Esophagus (tissue), 2 donors: Measurements from ENCODE around the gene CLHC1. TPM values are rescaled to one million over a fixed set of nuclear protein-coding genes. Genes with fewer than 3 reads are reported as not detected.
"Not testable (repeated sequence)": the region's sequence is repeated elsewhere in the genome, so short reads cannot be mapped to it uniquely, and the experiment has no call there.

Experiments
- H3K27ac ChIP-seq, 2 donors: one replicate each; pipeline ENCODE4 v1.5.1; 2013; ENCODE audit warnings: low read depth in 2 of 2, mild to moderate bottlenecking in 2 of 2, inconsistent platforms in 1 of 2, low read length in 1 of 2, moderate library complexity in 1 of 2
- H3K27me3 ChIP-seq, 2 donors: one replicate each; pipeline ENCODE4 v1.6.1; 2013; ENCODE audit warnings: low read length in 2 of 2, control low read depth in 1 of 2, mild to moderate bottlenecking in 1 of 2; ENCODE audit not compliant: insufficient read depth in 2 of 2, control insufficient read depth in 1 of 2
- H3K36me3 ChIP-seq, 2 donors: one replicate each; pipeline ENCODE4 v1.6.1; 2013; ENCODE audit warnings: low read length in 1 of 2; ENCODE audit not compliant: control insufficient read depth in 2 of 2, insufficient read depth in 2 of 2
- H3K4me1 ChIP-seq, 2 donors: one replicate each; pipeline ENCODE4 v1.6.1; 2013; ENCODE audit warnings: low read length in 1 of 2; ENCODE audit not compliant: control insufficient read depth in 2 of 2, insufficient read depth in 2 of 2
- H3K4me3 ChIP-seq, 2 donors: one replicate each; pipeline ENCODE4 v1.5.1; 2013; ENCODE audit warnings: low read length in 2 of 2, mild to moderate bottlenecking in 2 of 2, low read depth in 1 of 2, moderate library complexity in 1 of 2
- H3K9me3 ChIP-seq, 2 donors: one replicate each; pipeline ENCODE4 v1.6.1; 2013; ENCODE audit warnings: mild to moderate bottlenecking in 2 of 2, low read depth in 1 of 2, low read length in 1 of 2, moderate library complexity in 1 of 2; ENCODE audit not compliant: control insufficient read depth in 2 of 2, insufficient read depth in 1 of 2
- WGBS, 2 donors: extraction: QIAGEN DNeasy Blood & Tissue Kit; methylation state at CpG; one replicate each; pipeline ENCODE4 v1.1.7; 2013; 5-methylcytosine and 5-hydroxymethylcytosine counted together
- polyA plus RNA-seq, 2 donors: library from polyadenylated mRNA; stranded (reverse); fragments of 200-250 nt; gene quantifications; one replicate each; pipeline ENCODE4 v1.2.3, GENCODE V29; 2013
- donor health status: healthy with polysubstance abuse.
- donor health status: Bipolar disorder and iron deficiency.

CLHC1 gene
- polyA plus RNA-seq, 2 donors: 3.9 to 10.9 TPM

DNA sequence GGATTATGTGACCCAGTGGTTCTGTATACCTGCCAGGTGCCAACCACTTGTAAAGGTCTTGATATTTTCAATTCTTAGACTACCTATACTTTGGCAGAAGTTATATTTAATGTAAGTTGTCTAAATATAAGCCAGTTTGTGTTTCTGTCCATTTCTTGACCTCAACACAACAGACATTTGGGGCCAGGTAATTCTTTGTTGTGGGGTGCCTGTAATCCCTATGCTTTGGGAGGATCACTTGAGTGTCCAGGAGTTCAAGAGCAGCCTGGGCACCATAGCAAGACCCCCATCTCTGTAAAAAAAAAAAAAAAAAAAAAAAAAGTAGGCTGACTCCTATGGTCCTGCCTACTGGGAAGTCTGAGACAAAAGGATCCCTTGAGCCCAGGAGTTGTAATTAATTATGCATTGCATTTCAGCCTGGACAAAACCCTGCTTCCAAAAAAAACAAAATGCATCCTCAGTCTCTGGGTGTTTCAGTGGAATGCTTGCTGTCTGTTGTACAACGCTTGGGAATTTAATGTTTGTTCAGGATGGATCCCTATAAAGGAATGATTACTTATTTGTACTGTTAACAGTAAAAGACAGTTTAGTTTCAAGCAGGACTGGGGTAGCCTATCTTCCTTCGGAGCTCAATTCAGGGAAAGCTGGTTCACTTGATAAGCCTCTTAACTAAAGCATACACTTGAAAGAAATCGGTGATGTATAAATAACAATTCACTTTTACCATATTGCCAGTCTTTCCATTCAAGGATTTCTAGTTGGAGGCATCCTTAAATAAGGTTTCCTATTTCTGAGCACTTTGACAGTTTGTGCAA, 3.8 kb upstream of the CLHC1 start:
- no peak overlapping the region for H3K27ac ChIP-seq
- H3K36me3 ChIP-seq: peaks cover 2 to 9% of the 10 kb centered on the region in 2 donors
- no peak overlapping the region for H3K4me3 ChIP-seq
- no peaks in the 10 kb centered on the region for H3K27me3 ChIP-seq
- WGBS, 2 donors: 87 to 89% methylated on average over 3 of the region's 3 CpGs
- H3K4me1 ChIP-seq: no peaks in the 10 kb centered on the region
- no peaks in the 10 kb centered on the region for H3K9me3 ChIP-seq

DNA sequence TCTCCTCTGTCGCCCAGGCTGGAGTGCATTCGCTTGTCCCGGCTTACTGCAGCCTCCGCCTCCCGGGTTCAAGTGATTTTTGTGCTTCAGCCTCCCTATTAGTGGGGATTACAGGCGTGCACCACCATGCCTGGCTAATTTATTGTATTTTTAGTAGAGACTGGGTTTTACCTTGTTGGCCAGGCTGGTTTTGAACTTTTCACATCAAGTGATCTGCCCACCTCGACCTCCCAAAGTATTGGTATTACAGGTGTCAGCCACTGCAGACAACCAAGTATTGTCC, 1.5 kb upstream of the CLHC1 start:
- H3K27me3 ChIP-seq: no peaks in the 10 kb centered on the region
- H3K36me3 ChIP-seq: peaks cover 2 to 9% of the 10 kb centered on the region in 2 donors
- 54 to 66% methylated on average over 7 of the region's 7 CpGs for WGBS, 2 donors
- no peaks in the 10 kb centered on the region for H3K9me3 ChIP-seq
- no peaks in the 10 kb centered on the region for H3K4me1 ChIP-seq
- H3K4me3 ChIP-seq: peak overlapping the region; percentile 68 to 87
- no peak overlapping the region for H3K27ac ChIP-seq

GRCh38 chr2:55232863-55233657, 967 bp upstream of the CLHC1 start:
- H3K36me3 ChIP-seq: peaks cover 2 to 9% of the 10 kb centered on the region in 2 donors
- H3K4me1 ChIP-seq: no peaks in the 10 kb centered on the region
- H3K4me3 ChIP-seq: peak overlapping the region; percentile 68 to 87
- H3K27ac ChIP-seq: peak overlapping the region; percentile 85 to 92
- no peaks in the 10 kb centered on the region for H3K27me3 ChIP-seq
- 3 to 5% methylated on average over 33 of the region's 33 CpGs for WGBS, 2 donors
- no peaks in the 10 kb centered on the region for H3K9me3 ChIP-seq

GRCh38 chr2:55231546-55232083, 478 bp downstream of the CLHC1 start:
- H3K4me3 ChIP-seq: peak overlapping the region; percentile 68 to 87
- no peaks in the 10 kb centered on the region for H3K27me3 ChIP-seq
- H3K27ac ChIP-seq: peak overlapping the region; percentile 74 to 92
- peaks cover 2 to 9% of the 10 kb centered on the region in 2 donors for H3K36me3 ChIP-seq
- 5 to 6% methylated on average over 13 of the region's 13 CpGs for WGBS, 2 donors
- no peaks in the 10 kb centered on the region for H3K4me1 ChIP-seq
- no peaks in the 10 kb centered on the region for H3K9me3 ChIP-seq

DNA sequence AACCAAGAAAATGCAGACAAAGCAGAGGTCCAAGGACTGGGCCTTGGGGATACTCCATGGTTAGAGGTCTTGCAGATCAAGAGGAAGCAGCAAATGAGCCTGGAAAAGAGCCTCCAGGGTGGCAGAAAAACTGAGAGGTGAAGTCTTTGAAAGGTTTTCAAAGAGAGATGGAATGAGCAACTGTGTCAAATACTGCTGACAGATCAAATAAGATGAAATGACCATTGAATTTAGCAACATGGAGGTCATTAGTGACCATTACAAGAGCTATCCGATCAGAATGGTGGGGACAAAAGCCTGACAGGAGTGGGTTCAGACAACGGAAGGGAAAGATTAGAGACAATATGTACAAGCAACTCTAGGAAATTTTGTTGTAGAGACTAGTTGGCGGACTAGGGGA, 1.5 kb downstream of the CLHC1 start:
- Histone ChIP-seq H3K36me3 (peaks cover 2 to 3% of the 10 kb centered on the region in 2 donors), H3K4me1 (no peaks in the 10 kb centered on the region), H3K9me3 (no peaks in the 10 kb centered on the region), H3K4me3 (no peak overlapping the region), H3K27ac (no peak overlapping the region), H3K27me3 (no peaks in the 10 kb centered on the region)
- WGBS, 2 donors: 95 to 96% methylated on average over 3 of the region's 3 CpGs

GRCh38 chr2:55229221-55229620, 2.9 kb downstream of the CLHC1 start:
- Histone ChIP-seq H3K4me1 (no peaks in the 10 kb centered on the region), H3K36me3 (peaks cover 1% of the 10 kb centered on the region in 2 donors), H3K27ac (no peak overlapping the region), H3K9me3 (no peaks in the 10 kb centered on the region), H3K27me3 (no peaks in the 10 kb centered on the region), H3K4me3 (no peak overlapping the region)
- WGBS, 2 donors: 87 to 97% methylated on average over 2 of the region's 2 CpGs

DNA sequence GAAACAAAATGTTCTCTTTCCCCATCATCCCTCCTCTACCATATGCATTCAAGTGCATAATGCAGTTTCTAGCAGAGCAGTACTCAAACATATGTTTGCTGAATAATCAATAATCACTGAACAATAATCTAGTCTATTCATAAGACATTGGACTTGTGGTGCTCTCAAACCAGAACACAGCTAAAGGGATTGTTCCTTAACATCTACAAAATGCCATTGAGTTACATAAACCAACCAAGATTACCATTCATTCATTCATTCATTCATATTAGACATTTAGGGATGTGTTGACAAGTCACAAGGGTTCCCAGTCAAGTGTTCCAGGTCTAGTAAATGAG, 3.9 kb downstream of the CLHC1 start:
- H3K27ac ChIP-seq: no peak overlapping the region

GRCh38 chr2:55227437-55228225, 4.5 kb downstream of the CLHC1 start:
- not testable (repeated sequence) for H3K27ac ChIP-seq, H3K9me3 ChIP-seq, H3K4me3 ChIP-seq, H3K4me1 ChIP-seq, H3K27me3 ChIP-seq, H3K36me3 ChIP-seq
- 80 to 84% methylated on average over 7 of the region's 7 CpGs for WGBS, 2 donors

More for the DNA sequence above, 3.9 kb downstream of the CLHC1 start:
- Histone ChIP-seq H3K4me3 (no peak overlapping the region), H3K4me1 (peaks cover 0 to 2% of the 10 kb centered on the region in 2 donors), H3K27me3 (no peaks in the 10 kb centered on the region), H3K9me3 (no peaks in the 10 kb centered on the region), H3K36me3 (no peaks in the 10 kb centered on the region)

DNA sequence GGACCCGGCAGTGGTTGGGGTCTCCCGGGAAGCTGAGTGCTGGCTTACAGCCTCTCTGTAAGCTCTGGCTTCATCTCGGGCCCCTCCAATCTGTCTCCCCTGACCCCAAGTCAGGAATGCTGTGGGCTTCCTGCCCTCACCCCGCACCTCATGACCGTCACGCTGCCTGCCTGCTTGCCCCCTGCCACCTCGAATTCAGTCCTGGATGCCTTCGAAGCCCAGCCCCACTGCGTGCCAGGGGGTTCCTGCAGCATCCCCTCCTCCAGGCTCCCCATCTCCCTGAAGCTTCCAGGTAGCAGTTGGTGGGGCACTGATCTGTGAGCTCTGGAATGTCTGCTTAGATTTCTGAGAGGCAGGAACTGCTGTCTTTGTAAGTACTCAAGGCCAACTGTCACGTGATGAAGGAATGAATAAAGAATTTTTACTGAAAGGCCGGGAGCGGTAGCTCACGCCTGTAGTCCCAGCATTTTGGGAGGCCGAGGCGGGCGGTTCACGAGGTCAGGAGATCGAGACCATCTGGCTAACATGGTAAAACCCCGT, 6.5 kb downstream of the CLHC1 start:
- 86 to 89% methylated on average over 19 of the region's 19 CpGs for WGBS, 2 donors
- H3K27me3 ChIP-seq: no peaks in the 10 kb centered on the region
- no peaks in the 10 kb centered on the region for H3K9me3 ChIP-seq
- no peaks in the 10 kb centered on the region for H3K36me3 ChIP-seq
- no peak overlapping the region for H3K27ac ChIP-seq
- peaks cover 0 to 2% of the 10 kb centered on the region in 2 donors for H3K4me1 ChIP-seq
- no peak overlapping the region for H3K4me3 ChIP-seq
